ENCODE data around the gene LHX8.
"Not testable (repeated sequence)": the region's sequence is repeated elsewhere in the genome, so short reads cannot be mapped to it uniquely, and the experiment has no call there.

Gene LHX8

GRCh38 chr1:75132812-75133619 is 1.2 kb upstream of the LHX8 start:
- DNase-seq (ENCODE audit: low read depth), result no peak

- no peak for DNase-seq (ENCODE audit: low read depth)
Measured at GRCh38 chr1:75134647-75135572, 722 bp downstream of the LHX8 start.

DNA sequence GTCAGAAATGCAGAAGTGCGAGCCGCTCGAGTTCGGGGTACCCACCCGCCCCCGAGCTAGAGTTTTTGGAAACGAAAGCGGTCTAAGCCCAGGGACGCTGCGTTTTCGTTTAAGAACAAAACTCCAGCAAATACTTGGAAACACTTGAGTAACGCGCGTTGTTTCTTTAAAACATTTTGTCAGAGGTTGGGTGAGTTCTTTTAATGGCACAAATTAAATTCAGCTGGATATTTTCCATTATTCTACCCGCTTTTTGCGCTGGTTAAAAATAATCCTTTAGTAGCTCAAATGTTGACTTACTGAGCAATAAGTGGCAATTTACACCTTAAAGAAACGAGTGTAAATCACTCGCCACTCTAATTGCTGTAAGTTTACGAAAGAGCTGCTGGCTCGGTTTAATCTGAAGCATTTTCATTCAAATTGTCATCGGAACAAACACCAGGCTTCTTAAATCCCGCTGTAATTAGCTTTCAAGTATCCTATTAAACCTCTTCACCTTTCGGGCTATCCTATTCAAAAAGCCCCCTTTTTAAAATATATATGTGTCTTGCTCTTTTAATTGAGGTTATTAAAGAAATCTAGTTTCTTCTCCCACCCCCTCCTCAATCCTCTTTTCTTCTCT is 1.5 kb downstream of the LHX8 start:
- no peak for DNase-seq (ENCODE audit: low read depth)

DNA sequence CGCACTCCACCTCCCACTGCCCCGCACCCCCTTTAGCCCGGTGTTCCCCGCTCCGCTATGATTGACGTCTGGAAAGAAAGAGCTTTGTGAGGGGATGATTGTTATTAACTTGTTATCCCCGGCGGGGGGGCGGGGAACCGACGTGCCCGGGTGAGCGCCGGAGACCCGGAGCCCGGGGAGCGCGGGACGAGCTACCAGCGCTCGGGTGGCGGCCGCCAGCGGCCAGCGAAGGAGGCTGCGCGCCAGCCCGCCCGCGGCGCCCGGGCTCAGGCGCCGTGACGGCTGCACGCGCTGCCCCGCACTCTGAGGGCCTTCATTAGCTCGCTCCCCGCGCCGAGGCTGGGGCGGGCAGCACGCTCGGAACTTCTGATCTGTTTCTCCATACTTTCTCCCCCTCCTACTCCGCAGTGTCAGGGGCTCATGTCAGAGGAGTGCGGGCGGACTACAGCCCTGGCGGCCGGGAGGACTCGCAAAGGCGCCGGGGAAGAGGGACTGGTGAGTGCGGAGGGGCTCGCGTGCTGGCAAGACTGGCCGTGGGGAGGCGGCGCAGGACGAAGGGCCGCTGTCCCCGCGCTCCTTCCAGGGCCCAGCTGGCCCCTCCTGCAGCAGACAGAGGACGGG is 2.1 kb downstream of the LHX8 start:
- DNase-seq (ENCODE audit: low read depth), result no peak

- no peak for DNase-seq (ENCODE audit: low read depth)
Measured at GRCh38 chr1:75136921-75137641, 2.9 kb downstream of the LHX8 start.

DNA sequence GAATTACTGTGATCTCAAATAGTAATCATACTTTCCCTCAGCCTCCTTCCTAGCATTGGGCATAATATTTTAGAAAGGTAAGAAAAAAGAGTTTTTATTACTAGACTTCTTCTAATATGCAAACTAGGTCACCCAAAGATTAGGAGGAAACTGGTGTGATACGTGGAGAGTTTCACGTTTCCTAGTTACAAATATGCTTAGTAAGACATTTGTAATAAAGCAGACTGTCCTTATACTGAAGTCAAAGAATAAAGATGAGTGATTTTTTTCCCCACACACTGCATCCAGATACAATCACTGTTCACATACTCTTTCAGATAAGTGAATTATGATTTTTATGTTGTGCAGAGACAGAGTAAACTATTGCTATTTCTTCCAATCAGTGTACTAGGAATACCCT is 17.9 kb downstream of the LHX8 start:
- no peak for DNase-seq (ENCODE audit: low read depth)

- DNase-seq (ENCODE audit: low read depth), result no peak
Measured at GRCh38 chr1:75159154-75159553, 25.0 kb downstream of the LHX8 start.

- DNase-seq (ENCODE audit: low read depth), result no peak
Measured at GRCh38 chr1:75165264-75165663, 31.1 kb downstream of the LHX8 start.

- DNase-seq (ENCODE audit: low read depth), result no peak
Measured at GRCh38 chr1:75166821-75167220, 32.6 kb downstream of the LHX8 start.

GRCh38 chr1:75170011-75170410 is 35.8 kb downstream of the LHX8 start:
- DNase-seq (ENCODE audit: low read depth), result no peak

DNA sequence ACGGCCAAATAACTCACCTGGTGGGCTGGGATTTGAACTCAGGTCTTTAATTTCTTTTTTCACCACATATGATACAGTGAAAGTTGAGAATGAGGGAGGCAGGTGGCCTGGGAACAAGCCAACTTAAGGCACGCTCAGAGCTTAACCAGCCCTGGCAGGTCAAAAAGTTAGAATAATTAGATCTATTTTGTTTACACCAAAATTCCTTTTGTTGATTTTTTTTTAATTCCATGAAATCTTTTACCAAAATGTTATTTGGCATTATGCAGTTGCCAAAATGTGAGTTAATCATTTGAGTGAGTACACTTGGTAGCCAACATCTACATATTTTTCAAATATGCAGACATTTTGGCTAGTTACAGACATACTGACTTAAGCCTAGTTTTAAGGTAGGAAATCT is 36.8 kb downstream of the LHX8 start:
- no peak for DNase-seq (ENCODE audit: low read depth)

- no peak for DNase-seq (ENCODE audit: low read depth)
Measured at GRCh38 chr1:75171876-75172275, 37.7 kb downstream of the LHX8 start.

DNA sequence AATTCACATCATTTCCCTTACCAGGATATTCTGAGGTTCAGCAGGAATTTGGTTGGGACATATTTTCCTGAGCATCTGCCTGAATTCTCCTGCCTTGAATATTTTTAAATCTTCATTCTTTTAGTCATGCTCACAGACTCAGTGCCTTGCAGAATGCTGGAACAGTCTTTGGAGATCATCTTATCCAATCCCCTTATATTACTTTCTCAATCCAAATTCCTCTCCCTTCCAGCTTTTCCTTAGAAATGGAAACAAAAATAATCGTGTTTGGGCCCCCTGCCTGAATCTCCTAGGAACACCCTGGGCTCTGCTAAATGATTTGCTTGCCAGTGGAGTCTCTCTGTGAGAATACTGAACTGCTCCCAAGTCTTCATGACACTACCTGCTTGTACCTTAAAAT is 38.4 kb downstream of the LHX8 start:
- no peak for DNase-seq (ENCODE audit: low read depth)

DNA sequence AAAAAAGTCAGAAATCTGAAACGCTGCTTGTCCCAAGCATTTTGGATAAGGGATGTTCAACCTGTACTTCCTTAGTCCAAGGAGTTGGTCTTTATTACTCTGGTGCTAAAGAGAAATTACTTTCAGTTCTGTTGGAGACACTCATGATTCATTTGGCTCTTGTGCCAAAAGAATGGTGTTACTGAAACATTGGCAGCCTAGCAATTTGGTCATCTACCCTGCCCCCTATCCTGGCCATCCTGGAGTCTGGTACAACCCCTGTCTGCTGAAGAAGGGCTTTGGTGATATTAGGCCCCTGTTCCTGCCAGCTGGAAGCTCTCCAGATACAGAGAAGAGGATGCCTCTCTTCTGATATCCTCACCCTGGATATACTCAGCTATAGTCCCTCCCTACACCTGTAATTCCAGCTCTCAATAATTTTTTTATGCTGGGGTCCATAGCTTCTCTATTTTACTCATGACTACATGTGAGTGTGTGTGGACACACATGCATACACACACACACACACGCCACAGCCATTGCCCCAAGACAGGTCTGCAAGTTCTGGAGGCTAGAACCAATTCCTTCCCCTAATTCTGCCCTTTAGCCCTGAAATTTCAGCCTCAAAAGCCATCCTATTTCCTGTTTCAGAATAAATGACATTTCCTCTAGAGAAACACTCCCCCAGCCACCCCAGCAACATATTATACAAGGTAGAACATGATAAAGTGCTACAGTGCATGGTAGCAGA is 40.0 kb downstream of the LHX8 start:
- DNase-seq (ENCODE audit: low read depth), result no peak

DNA sequence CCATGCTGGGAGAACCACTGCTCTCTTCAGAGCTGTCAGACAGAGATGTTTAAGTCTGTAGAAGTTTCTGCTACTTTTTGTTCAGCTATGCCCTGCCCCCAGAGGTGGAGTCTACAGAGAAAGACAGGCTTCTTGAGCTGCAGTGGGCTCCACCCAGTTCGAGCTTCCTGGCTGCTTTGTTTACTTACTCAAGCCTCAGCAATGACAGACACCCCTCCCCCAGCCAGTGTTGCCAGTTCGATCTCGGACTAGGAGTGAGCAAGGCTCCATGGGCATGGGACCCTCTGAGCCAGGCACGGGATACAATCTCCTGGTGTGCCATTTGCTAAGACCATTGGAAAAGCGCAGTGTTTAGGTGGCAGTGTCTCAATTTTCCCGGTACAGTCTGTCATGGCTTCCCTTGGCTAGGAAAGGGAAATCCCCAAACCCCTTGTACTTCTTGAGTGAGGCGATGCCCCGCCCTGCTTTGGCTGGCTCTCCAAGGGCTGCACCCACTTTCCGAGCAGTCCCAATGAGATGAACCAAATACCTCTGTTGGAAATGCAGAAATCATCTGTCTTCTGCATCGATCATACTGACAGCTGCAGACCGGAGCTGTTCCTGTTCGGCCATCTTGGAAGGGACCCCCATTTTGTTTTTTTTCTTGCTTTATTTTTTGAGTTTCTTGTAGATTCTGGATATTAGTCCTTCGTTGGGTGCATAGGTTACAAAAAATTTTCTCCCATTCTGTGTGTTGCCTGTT is 47.2 kb downstream of the LHX8 start:
- DNase-seq (ENCODE audit: low read depth), result not testable (repeated sequence)

DNA sequence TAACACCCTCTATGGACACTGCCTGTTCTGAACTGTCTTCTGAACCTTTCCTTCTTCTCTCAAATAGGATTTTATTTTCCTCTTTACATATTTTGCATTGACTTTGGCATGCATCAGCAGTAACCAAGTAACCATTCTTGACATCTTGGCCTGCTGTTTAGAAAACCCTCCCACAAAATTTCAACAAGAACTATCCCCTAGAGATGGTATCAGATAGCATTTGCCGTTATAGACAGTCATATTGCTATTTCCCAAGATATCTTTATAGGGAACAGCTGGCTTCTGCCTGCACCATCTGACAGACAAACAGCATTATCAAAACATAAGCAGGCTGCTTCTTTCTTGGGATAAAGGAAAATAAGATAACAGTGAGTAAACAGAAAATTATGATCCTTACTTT is 54.7 kb downstream of the LHX8 start:
- no peak for DNase-seq (ENCODE audit: low read depth)

GRCh38 chr1:75198163-75198562 is 64.0 kb downstream of the LHX8 start:
- no peak for DNase-seq (ENCODE audit: low read depth)

- DNase-seq (ENCODE audit: low read depth), result no peak
Measured at GRCh38 chr1:75198761-75199160, 64.6 kb downstream of the LHX8 start.

- no peak for DNase-seq (ENCODE audit: low read depth)
Measured at GRCh38 chr1:75202751-75203150, 68.6 kb downstream of the LHX8 start.

Measured in stimulated activated CD8-positive, alpha-beta memory T cell treated with anti-CD3 and anti-CD28 coated beads, Interleukin-15, amount 100 ng/mL, for 1 hour (primary cell).